Subcutaneous abdominal adipose tissue (tissue), 5 donors: ENCODE data around the gene SOX2.

Experiments used
- H3K27ac ChIP-seq: one replicate; pipeline ENCODE4 v1.7.0; 2013; ENCODE audit warnings: low read depth, mild to moderate bottlenecking, inconsistent platforms, low read length, moderate library complexity
- H3K27me3 ChIP-seq, 5 donors: one replicate each; pipeline ENCODE4 v1.7.0; 2013; ENCODE audit warnings: low read length in 5 of 5, inconsistent platforms in 1 of 5; ENCODE audit not compliant: control insufficient read depth in 5 of 5, insufficient read depth in 4 of 5
- H3K36me3 ChIP-seq, 5 donors: one replicate each; pipeline ENCODE4 v1.7.0; 2013; ENCODE audit warnings: low read length in 5 of 5; ENCODE audit not compliant: control insufficient read depth in 5 of 5, insufficient read depth in 5 of 5
- H3K4me1 ChIP-seq, 5 donors: one replicate each; pipeline ENCODE4 v1.7.0; 2013; ENCODE audit warnings: low read length in 5 of 5, mild to moderate bottlenecking in 3 of 5, moderate library complexity in 1 of 5; ENCODE audit not compliant: control insufficient read depth in 5 of 5, insufficient read depth in 5 of 5
- H3K4me3 ChIP-seq, 5 donors: one replicate each; pipeline ENCODE4 v1.7.0; 2013; ENCODE audit warnings: low read length in 5 of 5, low read depth in 1 of 5
- H3K9ac ChIP-seq, 5 donors: one replicate each; pipeline ENCODE4 v1.7.0; 2013; ENCODE audit warnings: low read length in 5 of 5, mild to moderate bottlenecking in 4 of 5, moderate library complexity in 3 of 5
- H3K9me3 ChIP-seq, 5 donors: one replicate each; pipeline ENCODE4 v1.7.0; 2013; ENCODE audit warnings: low read length in 5 of 5; ENCODE audit not compliant: control insufficient read depth in 5 of 5
- donor health status: healthy.
- donor health status: healthy.
- donor health status: healthy.
- donor health status: healthy.
- donor health status: healthy.

Gene SOX2

GRCh38 chr3:181722156-181722555 is 10.4 kb downstream of the SOX2 start:
- Histone ChIP-seq H3K27me3 (peaks cover 73 to 99% (median 92%) of the 10 kb centered on the region in 5 donors), H3K9me3 (peaks cover 0 to 5% (median 0%) of the 10 kb centered on the region in 5 donors), H3K9ac (no peak overlapping the region), H3K4me1 (peaks cover 0 to 14% (median 10%) of the 10 kb centered on the region in 5 donors), H3K27ac (no peak overlapping the region), H3K36me3 (no peaks in the 10 kb centered on the region), H3K4me3 (no peak overlapping the region)

- H3K9ac ChIP-seq, result no peak overlapping the region
- no peak overlapping the region for H3K27ac ChIP-seq
- peaks cover 0 to 21% (median 17%) of the 10 kb centered on the region in 5 donors for H3K4me1 ChIP-seq
Observed at GRCh38 chr3:181722766-181723425, 11.2 kb downstream of the SOX2 start.

GRCh38 chr3:181723625-181724191 is 12.0 kb downstream of the SOX2 start:
- peaks cover 0 to 5% (median 0%) of the 10 kb centered on the region in 5 donors for H3K9me3 ChIP-seq
- H3K4me1 ChIP-seq, result peaks cover 0 to 21% (median 17%) of the 10 kb centered on the region in 5 donors
- peaks cover 78 to 100% (median 94%) of the 10 kb centered on the region in 5 donors for H3K27me3 ChIP-seq
- no peak overlapping the region for H3K4me3 ChIP-seq
- H3K36me3 ChIP-seq, result no peaks in the 10 kb centered on the region
- no peak overlapping the region for H3K27ac ChIP-seq
- H3K9ac ChIP-seq, result no peak overlapping the region

More at GRCh38 chr3:181722766-181723425, 11.2 kb downstream of the SOX2 start:
- no peaks in the 10 kb centered on the region for H3K36me3 ChIP-seq
- no peak overlapping the region for H3K4me3 ChIP-seq
- peaks cover 0 to 5% (median 0%) of the 10 kb centered on the region in 5 donors for H3K9me3 ChIP-seq
- peaks cover 76 to 99% (median 92%) of the 10 kb centered on the region in 5 donors for H3K27me3 ChIP-seq

DNA sequence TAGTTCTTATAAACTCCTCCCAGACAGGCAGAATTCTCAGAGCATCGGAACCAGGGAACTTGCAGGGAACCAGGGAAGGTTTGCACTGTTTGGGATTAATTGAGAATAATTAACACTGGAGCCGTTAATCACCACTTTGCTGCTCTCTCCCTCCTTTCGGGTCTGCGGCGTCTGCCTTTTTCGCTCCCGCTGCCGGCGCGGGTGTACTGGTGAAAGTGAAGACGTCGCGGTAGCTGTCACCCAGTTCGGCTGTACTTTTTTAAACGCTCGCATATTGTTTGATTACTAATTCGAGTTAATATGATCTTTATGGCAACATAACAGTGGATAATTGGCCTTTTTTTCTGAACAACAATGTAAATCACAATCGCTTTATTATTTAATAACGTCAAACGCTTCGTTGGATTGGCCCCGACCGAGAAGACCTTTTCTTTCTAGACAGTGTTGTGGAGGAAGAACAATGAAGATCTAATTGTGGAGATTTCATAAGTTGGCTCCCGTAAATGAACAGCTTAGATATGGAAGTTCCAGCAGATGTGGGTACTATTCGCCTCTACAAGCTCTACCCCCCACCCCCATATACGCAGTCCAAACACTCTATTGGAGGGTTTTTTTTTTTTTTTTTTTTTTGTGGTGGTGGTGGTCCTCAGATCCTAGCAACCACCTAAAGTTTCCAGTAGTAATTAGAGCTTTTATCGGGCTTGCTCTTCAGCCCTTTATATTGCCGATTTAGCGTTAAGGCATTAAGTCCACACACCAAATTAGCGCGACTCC is 12.7 kb downstream of the SOX2 start:
- Histone ChIP-seq H3K4me3 (no peak overlapping the region), H3K36me3 (no peaks in the 10 kb centered on the region), H3K27ac (no peak overlapping the region), H3K9me3 (peaks cover 0 to 5% (median 0%) of the 10 kb centered on the region in 5 donors), H3K4me1 (peaks cover 0 to 18% (median 17%) of the 10 kb centered on the region in 5 donors), H3K9ac (no peak overlapping the region), H3K27me3 (peaks cover 79 to 100% (median 93%) of the 10 kb centered on the region in 5 donors)

- peaks cover 0 to 5% (median 0%) of the 10 kb centered on the region in 5 donors for H3K9me3 ChIP-seq
- H3K27ac ChIP-seq, result no peak overlapping the region
- H3K9ac ChIP-seq, result no peak overlapping the region
- H3K36me3 ChIP-seq, result no peaks in the 10 kb centered on the region
- H3K4me1 ChIP-seq, result peaks cover 0 to 18% (median 16%) of the 10 kb centered on the region in 5 donors
- H3K27me3 ChIP-seq, result peaks cover 76 to 98% (median 88%) of the 10 kb centered on the region in 5 donors
- H3K4me3 ChIP-seq, result no peak overlapping the region
Observed at GRCh38 chr3:181725131-181725731, 13.5 kb downstream of the SOX2 start.

- Histone ChIP-seq H3K9ac (no peak overlapping the region), H3K36me3 (no peaks in the 10 kb centered on the region), H3K9me3 (peaks cover 0 to 5% (median 0%) of the 10 kb centered on the region in 5 donors), H3K4me3 (no peak overlapping the region), H3K4me1 (peaks cover 0 to 18% (median 16%) of the 10 kb centered on the region in 5 donors), H3K27ac (no peak overlapping the region), H3K27me3 (peaks cover 75 to 98% (median 87%) of the 10 kb centered on the region in 5 donors)
Observed at GRCh38 chr3:181725830-181726229, 14.1 kb downstream of the SOX2 start.

GRCh38 chr3:181726351-181727330 is 14.9 kb downstream of the SOX2 start:
- Histone ChIP-seq H3K27me3 (peaks cover 72 to 96% (median 80%) of the 10 kb centered on the region in 5 donors), H3K9ac (no peak overlapping the region), H3K27ac (no peak overlapping the region)

DNA sequence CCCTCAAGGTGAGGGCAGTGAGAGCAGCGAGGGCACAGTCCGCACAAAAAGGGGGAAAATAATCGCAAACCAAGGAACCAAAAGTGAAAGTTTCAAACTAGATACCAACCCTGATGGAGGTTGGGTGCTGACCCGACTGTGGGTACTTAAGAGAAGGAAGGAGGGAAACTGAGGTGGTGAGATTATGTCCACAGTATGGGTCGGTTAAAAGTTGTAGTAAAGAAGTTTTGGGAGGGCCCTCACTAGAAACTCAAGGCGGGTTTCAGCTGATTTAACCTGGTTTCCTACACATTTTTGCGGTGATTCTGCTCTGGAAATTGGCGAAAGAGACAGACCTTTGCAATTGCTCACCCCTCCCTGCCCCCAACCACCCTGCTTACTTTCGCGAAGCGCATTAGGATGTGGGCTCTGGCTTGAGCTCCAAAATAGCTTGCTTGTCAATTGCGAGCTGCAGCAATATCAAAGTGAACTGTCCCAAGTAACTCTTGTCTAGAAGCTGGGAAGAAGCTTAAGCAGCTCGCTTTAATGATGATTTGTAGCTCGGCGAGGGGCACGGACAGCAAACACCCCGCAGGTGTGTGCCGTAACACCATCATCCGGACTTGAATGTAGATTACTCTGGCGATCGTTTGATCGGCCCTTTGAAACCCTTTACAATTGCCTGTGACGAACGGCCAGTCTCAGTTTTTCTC is 15.8 kb downstream of the SOX2 start:
- H3K27me3 ChIP-seq, result peaks cover 68 to 94% (median 72%) of the 10 kb centered on the region in 5 donors
- no peak overlapping the region for H3K27ac ChIP-seq
- H3K36me3 ChIP-seq, result no peaks in the 10 kb centered on the region
- peaks cover 0 to 5% (median 0%) of the 10 kb centered on the region in 5 donors for H3K9me3 ChIP-seq
- H3K9ac ChIP-seq, result no peak overlapping the region
- H3K4me1 ChIP-seq, result peaks cover 0 to 18% (median 16%) of the 10 kb centered on the region in 5 donors
- H3K4me3 ChIP-seq, result peak overlapping the region; percentile 30 to 62 (median 58)

More at GRCh38 chr3:181726351-181727330, 14.9 kb downstream of the SOX2 start:
- Histone ChIP-seq H3K9me3 (peaks cover 0 to 5% (median 0%) of the 10 kb centered on the region in 5 donors), H3K4me3 (peak overlapping the region; percentile 30 to 62 (median 58)), H3K4me1 (peaks cover 0 to 18% (median 16%) of the 10 kb centered on the region in 5 donors), H3K36me3 (no peaks in the 10 kb centered on the region)
